WI38 (cell line): ENCODE measurements around the gene VWF.

Source experiments
- H3K4me3 ChIP-seq: 2 replicates; pipeline ENCODE4 v1.5.1; 2011; ENCODE audit warnings: low read depth, mild to moderate bottlenecking, control low read depth, low read length
- TF ChIP-seq, protein P1 (sequence below): IDR thresholded peaks from 2 replicates; pipeline ENCODE4 v1.5.1; 2012; ENCODE audit warnings: low read depth, mild to moderate bottlenecking, control low read depth, low read length

The VWF gene

GRCh38 chr12:5927732-5928516, 196.5 kb downstream of the VWF start:
- TF ChIP-seq, protein P1, sequence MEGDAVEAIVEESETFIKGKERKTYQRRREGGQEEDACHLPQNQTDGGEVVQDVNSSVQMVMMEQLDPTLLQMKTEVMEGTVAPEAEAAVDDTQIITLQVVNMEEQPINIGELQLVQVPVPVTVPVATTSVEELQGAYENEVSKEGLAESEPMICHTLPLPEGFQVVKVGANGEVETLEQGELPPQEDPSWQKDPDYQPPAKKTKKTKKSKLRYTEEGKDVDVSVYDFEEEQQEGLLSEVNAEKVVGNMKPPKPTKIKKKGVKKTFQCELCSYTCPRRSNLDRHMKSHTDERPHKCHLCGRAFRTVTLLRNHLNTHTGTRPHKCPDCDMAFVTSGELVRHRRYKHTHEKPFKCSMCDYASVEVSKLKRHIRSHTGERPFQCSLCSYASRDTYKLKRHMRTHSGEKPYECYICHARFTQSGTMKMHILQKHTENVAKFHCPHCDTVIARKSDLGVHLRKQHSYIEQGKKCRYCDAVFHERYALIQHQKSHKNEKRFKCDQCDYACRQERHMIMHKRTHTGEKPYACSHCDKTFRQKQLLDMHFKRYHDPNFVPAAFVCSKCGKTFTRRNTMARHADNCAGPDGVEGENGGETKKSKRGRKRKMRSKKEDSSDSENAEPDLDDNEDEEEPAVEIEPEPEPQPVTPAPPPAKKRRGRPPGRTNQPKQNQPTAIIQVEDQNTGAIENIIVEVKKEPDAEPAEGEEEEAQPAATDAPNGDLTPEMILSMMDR = no peak
- no peak overlapping the region for H3K4me3 ChIP-seq

- TF ChIP-seq, protein P1 = no peak
- no peak overlapping the region for H3K4me3 ChIP-seq
These were observed 198.8 kb downstream of the VWF start for GRCh38 chr12:5925646-5926045.

DNA sequence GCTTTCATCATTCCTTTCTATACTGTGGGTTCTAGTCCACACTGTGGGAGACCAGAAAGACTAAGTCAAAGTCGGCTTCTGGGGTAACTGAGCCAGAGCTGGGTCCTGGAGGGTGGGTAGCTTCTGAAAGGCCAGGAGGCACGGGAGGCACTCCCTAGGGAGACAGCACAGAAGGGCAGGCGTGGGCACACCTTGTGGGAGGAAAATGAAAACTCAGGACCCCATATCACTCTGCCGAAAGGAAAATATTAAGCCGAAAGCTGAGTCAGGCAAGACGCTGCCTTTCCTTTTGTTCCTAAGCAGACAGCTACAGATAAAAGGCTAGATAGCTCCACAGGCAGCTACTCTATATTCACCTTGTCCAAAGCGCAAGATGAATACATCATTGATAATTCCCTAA, 200.1 kb downstream of the VWF start:
- no peak overlapping the region for H3K4me3 ChIP-seq
- TF ChIP-seq, protein P1 = no peak

DNA sequence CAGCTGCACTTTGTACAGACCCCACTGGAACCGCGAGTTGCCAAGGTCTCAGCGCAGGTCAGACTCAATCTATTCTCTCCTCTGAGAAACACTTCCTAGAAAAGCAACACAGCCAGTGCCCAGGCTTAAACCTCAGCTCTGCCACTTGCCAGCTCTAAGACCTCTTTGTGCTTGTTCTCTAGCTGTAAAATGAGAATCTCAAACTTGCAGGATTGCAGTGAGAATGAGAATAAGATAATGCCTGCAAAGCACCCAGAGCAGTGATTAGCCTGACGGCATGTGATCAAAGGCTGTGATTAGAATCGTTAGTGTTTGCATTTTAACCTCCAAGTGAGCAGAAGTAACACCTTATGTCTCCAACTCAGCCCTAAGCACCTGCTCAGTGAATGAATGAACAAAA, 200.7 kb downstream of the VWF start:
- TF ChIP-seq, protein P1 = no peak
- H3K4me3 ChIP-seq = no peak overlapping the region

- TF ChIP-seq, protein P1 = no peak
- H3K4me3 ChIP-seq = no peak overlapping the region
These were observed 201.3 kb downstream of the VWF start for GRCh38 chr12:5923043-5923605.

GRCh38 chr12:5921966-5922899, 202.2 kb downstream of the VWF start:
- H3K4me3 ChIP-seq = no peak overlapping the region
- TF ChIP-seq, protein P1 = no peak
